Endothelial cell of hepatic sinusoid (primary cell): ENCODE data around the gene EEF1AKMT3.
"Not testable (repeated sequence)": the region's sequence is repeated elsewhere in the genome, so short reads cannot be mapped to it uniquely, and the experiment has no call there.

Experiments used
- in situ Hi-C: cut with HindIII; loops from 2 replicates; pipeline ENCODE4 v1.10.0; 2017; ENCODE audit warnings: low sequenced_read_pairs

Gene EEF1AKMT3

GRCh38 chr12:57815177-57816000, 43.0 kb downstream of the EEF1AKMT3 start:
- in situ Hi-C loops, result loop anchor here (5.0 kb wide), 1 partner anchor 77 kb away; no protein-coding TSS in a partner anchor

- in situ Hi-C loops, result loop anchor here (5.0 kb wide), 1 partner anchor 76 kb away; no protein-coding TSS in a partner anchor
Measured at GRCh38 chr12:57816001-57816854, 43.8 kb downstream of the EEF1AKMT3 start.

- in situ Hi-C loops, result loop anchor here (5.0 kb wide), 1 partner anchor 75 kb away; no protein-coding TSS in a partner anchor
Measured at GRCh38 chr12:57816855-57817151, 44.4 kb downstream of the EEF1AKMT3 start.

- in situ Hi-C loops, result loop anchor here (5.0 kb wide), 1 partner anchor 75 kb away; no protein-coding TSS in a partner anchor
Measured at GRCh38 chr12:57817261-57817989, 45.0 kb downstream of the EEF1AKMT3 start.

GRCh38 chr12:57817990-57818331, 45.5 kb downstream of the EEF1AKMT3 start:
- in situ Hi-C loops, result loop anchor here (5.0 kb wide), 1 partner anchor 74 kb away; no protein-coding TSS in a partner anchor

- in situ Hi-C loops, result not testable (repeated sequence)
Measured at GRCh38 chr12:57820119-57820518, 47.7 kb downstream of the EEF1AKMT3 start.

- in situ Hi-C loops, result not testable (repeated sequence)
Measured at GRCh38 chr12:57821015-57821414, 48.6 kb downstream of the EEF1AKMT3 start.

GRCh38 chr12:57821474-57822214, 49.2 kb downstream of the EEF1AKMT3 start:
- in situ Hi-C loops, result no loop called here

GRCh38 chr12:57822392-57823130, 50.1 kb downstream of the EEF1AKMT3 start:
- in situ Hi-C loops, result no loop called here

GRCh38 chr12:57823131-57823907, 50.9 kb downstream of the EEF1AKMT3 start:
- in situ Hi-C loops, result no loop called here

GRCh38 chr12:57823908-57824640, 51.7 kb downstream of the EEF1AKMT3 start:
- in situ Hi-C loops, result no loop called here

GRCh38 chr12:57825451-57825850, 53.0 kb downstream of the EEF1AKMT3 start:
- in situ Hi-C loops, result no loop called here

- in situ Hi-C loops, result no loop called here
Measured at GRCh38 chr12:57826400-57826799, 54.0 kb downstream of the EEF1AKMT3 start.

GRCh38 chr12:57826966-57827365, 54.6 kb downstream of the EEF1AKMT3 start:
- in situ Hi-C loops, result no loop called here

GRCh38 chr12:57829025-57829777, 56.8 kb downstream of the EEF1AKMT3 start:
- in situ Hi-C loops, result no loop called here

- in situ Hi-C loops, result no loop called here
Measured at GRCh38 chr12:57830393-57830792, 58.0 kb downstream of the EEF1AKMT3 start.
